Measurements from ENCODE around the gene GAB3.

GRCh38 chrX:154729439-154729838 lies 21.4 kb downstream of the GAB3 start:
- no peak for TF ChIP-seq CTCF (IDR thresholded peaks at IDR 0.05; ENCODE audit: low read length)
- no peak for TF ChIP-seq EZH2 (IDR thresholded peaks at IDR 0.05; ENCODE audit: borderline replicate concordance, low read length)
